ENCODE data around the gene COX4I2.

Gene COX4I2

DNA sequence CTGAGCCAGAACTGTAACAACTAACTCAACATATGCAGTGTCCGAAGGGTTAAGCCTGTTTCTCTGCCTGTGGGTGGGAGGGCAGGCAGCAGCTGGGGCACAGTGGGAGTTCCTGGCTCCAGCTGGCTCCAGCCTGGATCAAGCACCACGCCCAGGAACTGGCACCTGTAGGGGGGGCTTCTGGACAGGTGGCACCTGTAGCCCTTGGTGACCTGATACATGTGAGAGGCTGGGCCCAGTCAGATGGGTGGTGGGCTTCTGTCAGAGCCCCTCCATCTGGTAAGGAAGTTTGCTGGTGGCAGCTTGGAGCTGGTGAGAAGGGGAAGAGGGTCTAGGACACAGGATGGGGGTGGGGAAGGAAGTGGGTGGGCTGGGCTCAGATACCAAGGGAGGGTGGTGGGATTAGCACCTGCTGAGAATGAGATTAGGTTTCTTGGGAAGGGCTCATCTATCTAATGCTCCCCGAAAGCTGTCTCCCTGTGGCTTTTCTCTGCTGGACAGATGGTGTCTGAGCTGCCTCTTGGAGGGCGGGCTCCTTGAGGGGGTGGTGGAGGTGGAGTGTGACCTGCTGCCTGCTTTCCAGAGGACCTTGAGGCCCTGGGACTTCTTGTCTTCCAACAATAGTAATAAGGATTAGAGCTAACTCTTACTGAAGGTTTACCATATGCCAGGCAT lies 56.4 kb downstream of the COX4I2 start:
- no peak for DNase-seq

Measured in right kidney (tissue), 1 donor.